ENCODE data around the gene GHR.
"Not testable (repeated sequence)": the region's sequence is repeated elsewhere in the genome, so short reads cannot be mapped to it uniquely, and the experiment has no call there.

GHR gene

GRCh38 chr5:42572313-42572712, 149.1 kb downstream of the GHR start:
- no peak for DNase-seq

- no peak for DNase-seq
Observed at GRCh38 chr5:42573386-42573785, 150.1 kb downstream of the GHR start.

GRCh38 chr5:42575914-42576313, 152.7 kb downstream of the GHR start:
- not testable (repeated sequence) for DNase-seq

GRCh38 chr5:42578901-42579300, 155.7 kb downstream of the GHR start:
- DNase-seq: not testable (repeated sequence)

- no peak for DNase-seq
Observed at GRCh38 chr5:42579320-42579719, 156.1 kb downstream of the GHR start.

GRCh38 chr5:42581845-42582244, 158.6 kb downstream of the GHR start:
- no peak for DNase-seq

GRCh38 chr5:42582723-42583122, 159.5 kb downstream of the GHR start:
- no peak for DNase-seq

- no peak for DNase-seq
Observed at GRCh38 chr5:42583322-42583721, 160.1 kb downstream of the GHR start.

- no peak for DNase-seq
Observed at GRCh38 chr5:42586625-42587024, 163.4 kb downstream of the GHR start.

- no peak for DNase-seq
Observed at GRCh38 chr5:42587096-42587723, 164.0 kb downstream of the GHR start.

GRCh38 chr5:42590566-42590965, 167.3 kb downstream of the GHR start:
- no peak for DNase-seq

- DNase-seq: no peak
Observed at GRCh38 chr5:42591015-42591414, 167.8 kb downstream of the GHR start.

GRCh38 chr5:42592401-42593140, 169.3 kb downstream of the GHR start:
- DNase-seq: no peak

- DNase-seq: no peak
Observed at GRCh38 chr5:42593591-42593990, 170.4 kb downstream of the GHR start.

GRCh38 chr5:42595597-42595996, 172.4 kb downstream of the GHR start:
- no peak for DNase-seq

- no peak for DNase-seq
Observed at GRCh38 chr5:42596817-42597216, 173.6 kb downstream of the GHR start.

GRCh38 chr5:42597318-42597937, 174.2 kb downstream of the GHR start:
- DNase-seq: no peak

- no peak for DNase-seq
Observed at GRCh38 chr5:42598311-42598710, 175.1 kb downstream of the GHR start.

GRCh38 chr5:42599106-42599505, 175.9 kb downstream of the GHR start:
- DNase-seq: no peak

GRCh38 chr5:42600441-42600840, 177.2 kb downstream of the GHR start:
- no peak for DNase-seq

- DNase-seq: no peak
Observed at GRCh38 chr5:42604171-42604711, 181.0 kb downstream of the GHR start.

- no peak for DNase-seq
Observed at GRCh38 chr5:42605490-42605889, 182.3 kb downstream of the GHR start.

- DNase-seq: no peak
Observed at GRCh38 chr5:42606464-42606869, 183.2 kb downstream of the GHR start.

- no peak for DNase-seq
Observed at GRCh38 chr5:42611437-42611836, 188.2 kb downstream of the GHR start.
